SK-N-SH treated with all-trans-retinoic acid at 6 μM for 48 hours (cell line): ENCODE data around the gene GNAS-AS1.

Experiments used
- ATAC-seq: fragments of 200-7000 bp; cut with Tn5 transposase; 3 replicates; pipeline ENCODE4 v1.9.1; 2020; ENCODE audit warnings: mild to moderate bottlenecking, moderate library complexity
- ARNTL ChIP-seq: fragments of 450-650 bp; formaldehyde crosslinking; IDR thresholded peaks from 2 replicates; pipeline ENCODE4 v1.5.0; 2020; ENCODE audit warnings: low read depth, mild to moderate bottlenecking, moderate library complexity, borderline replicate concordance
- BACH2 ChIP-seq: fragments of 250-450 bp; sonication (Bioruptor Pico); IDR thresholded peaks from 2 replicates; pipeline ENCODE4 v1.9.0; 2021; ENCODE audit warnings: mild to moderate bottlenecking, borderline replicate concordance
- CREB5 ChIP-seq: fragments of 250-450 bp; sonication (Bioruptor Pico); IDR thresholded peaks from 2 replicates; pipeline ENCODE4 v1.5.1; 2020; ENCODE audit warnings: low read depth, mild to moderate bottlenecking, moderate library complexity
- CSDC2 ChIP-seq: fragments of 250-450 bp; sonication (Bioruptor Pico); IDR thresholded peaks from 2 replicates; pipeline ENCODE4 v1.5.0; 2020; ENCODE audit warnings: mild to moderate bottlenecking, moderate library complexity
- CSRNP3 ChIP-seq: fragments of 250-450 bp; sonication (Bioruptor Pico); IDR thresholded peaks from 2 replicates; pipeline ENCODE4 v1.5.1; 2021; ENCODE audit warnings: mild to moderate bottlenecking, moderate library complexity
- ESRRG ChIP-seq: fragments of 250-450 bp; sonication (Bioruptor Pico); IDR thresholded peaks from 2 replicates; pipeline ENCODE4 v1.6.1; 2021; ENCODE audit warnings: mild to moderate bottlenecking
- GLIS3 ChIP-seq: fragments of 250-450 bp; sonication (Bioruptor Pico); IDR thresholded peaks from 2 replicates; pipeline ENCODE4 v1.5.0; 2020; ENCODE audit warnings: mild to moderate bottlenecking, moderate library complexity
- ISL1 ChIP-seq: fragments of 250-450 bp; sonication (Bioruptor Pico); IDR thresholded peaks from 2 replicates; pipeline ENCODE4 v2.1.2; 2022; ENCODE audit warnings: mild to moderate bottlenecking, moderate library complexity
- OSR1 ChIP-seq: fragments of 250-450 bp; sonication (Bioruptor Pico); IDR thresholded peaks from 2 replicates; pipeline ENCODE4 v1.8.0; 2022; ENCODE audit warnings: moderate library complexity, mild to moderate bottlenecking, inconsistent platforms
- PATZ1 ChIP-seq: fragments of 250-450 bp; sonication (Bioruptor Pico); IDR thresholded peaks from 2 replicates; pipeline ENCODE4 v1.8.0; 2020; ENCODE audit warnings: mild to moderate bottlenecking, moderate library complexity, borderline replicate concordance
- POU6F1 ChIP-seq: fragments of 250-450 bp; sonication (Bioruptor Pico); IDR thresholded peaks from 2 replicates; pipeline ENCODE4 v1.8.0; 2021; ENCODE audit warnings: low read depth, mild to moderate bottlenecking, moderate library complexity, borderline replicate concordance
- PPARA ChIP-seq: fragments of 250-450 bp; sonication (Bioruptor Pico); IDR thresholded peaks from 2 replicates; pipeline ENCODE4 v1.5.0; 2020; ENCODE audit warnings: mild to moderate bottlenecking, borderline replicate concordance
- RARB ChIP-seq: fragments of 250-450 bp; sonication (Bioruptor Pico); IDR thresholded peaks from 2 replicates; pipeline ENCODE4 v1.8.0; 2021; ENCODE audit warnings: mild to moderate bottlenecking, moderate library complexity
- SNAI2 ChIP-seq: fragments of 250-450 bp; sonication (Bioruptor Pico); IDR thresholded peaks from 2 replicates; pipeline ENCODE4 v1.5.0; 2020; ENCODE audit warnings: mild to moderate bottlenecking, moderate library complexity
- TCF4 ChIP-seq: fragments of 250-450 bp; sonication (Bioruptor Pico); IDR thresholded peaks from 2 replicates; pipeline ENCODE4 v1.8.0; 2021; ENCODE audit warnings: mild to moderate bottlenecking, moderate library complexity, borderline replicate concordance
- TOX ChIP-seq: fragments of 250-450 bp; sonication (Bioruptor Pico); IDR thresholded peaks from 2 replicates; pipeline ENCODE4 v1.8.0; 2021; ENCODE audit warnings: mild to moderate bottlenecking, moderate library complexity, borderline replicate concordance
- TSHZ2 ChIP-seq: fragments of 250-450 bp; sonication (Bioruptor Pico); IDR thresholded peaks from 2 replicates; pipeline ENCODE4 v1.5.0; 2020; ENCODE audit warnings: mild to moderate bottlenecking, moderate library complexity
- ZC3H10 ChIP-seq: fragments of 250-450 bp; sonication (Bioruptor Pico); IDR thresholded peaks from 2 replicates; pipeline ENCODE4 v1.5.1; 2021; ENCODE audit warnings: mild to moderate bottlenecking, moderate library complexity
- ZFP30 ChIP-seq: fragments of 450-650 bp; formaldehyde crosslinking; IDR thresholded peaks from 2 replicates; pipeline ENCODE4 v1.5.0; 2022; ENCODE audit warnings: mild to moderate bottlenecking, moderate library complexity
- ZNF565 ChIP-seq: fragments of 450-650 bp; formaldehyde crosslinking; conservative IDR thresholded peaks from 2 replicates; pipeline ENCODE4 v1.5.0; 2020; ENCODE audit warnings: low read depth, mild to moderate bottlenecking, moderate library complexity
- ZNF70 ChIP-seq: fragments of 450-650 bp; formaldehyde crosslinking; IDR thresholded peaks from 2 replicates; pipeline ENCODE4 v1.5.0; 2020; ENCODE audit warnings: mild to moderate bottlenecking, moderate library complexity

The GNAS-AS1 gene

GRCh38 chr20:58855506-58856389 is 5.0 kb upstream of the GNAS-AS1 start:
- no peak for ATAC-seq
- TF ChIP-seq OSR1 (no peak), CREB5 (CRISPR knock-in tag) (no peak)

GRCh38 chr20:58854638-58855471 is 4.2 kb upstream of the GNAS-AS1 start:
- peak; percentile 18 for ATAC-seq
- TF ChIP-seq TCF4 (CRISPR knock-in tag) (no peak), TOX (no peak), SNAI2 (CRISPR knock-in tag) (no peak), RARB (CRISPR knock-in tag) (no peak)

- TF ChIP-seq ZNF70 = no peak
- no peak for TF ChIP-seq TOX
- no peak for TF ChIP-seq POU6F1 (CRISPR knock-in tag)
- no peak for TF ChIP-seq RARB (CRISPR knock-in tag)
- no peak for TF ChIP-seq ZC3H10 (CRISPR knock-in tag)
- no peak for TF ChIP-seq ARNTL (CRISPR knock-in tag)
- no peak for TF ChIP-seq ESRRG (CRISPR knock-in tag)
- no peak for TF ChIP-seq PPARA (CRISPR knock-in tag)
- no peak for TF ChIP-seq ISL1 (CRISPR knock-in tag)
- TF ChIP-seq CSDC2 (CRISPR knock-in tag) = no peak
- TF ChIP-seq CSRNP3 (CRISPR knock-in tag) = no peak
- TF ChIP-seq CREB5 (CRISPR knock-in tag) = no peak
- TF ChIP-seq GLIS3 (CRISPR knock-in tag) = no peak
- no peak for TF ChIP-seq SNAI2 (CRISPR knock-in tag)
- no peak for TF ChIP-seq ZFP30 (CRISPR knock-in tag)
- no peak for TF ChIP-seq BACH2 (CRISPR knock-in tag)
- TF ChIP-seq OSR1 = no peak
- TF ChIP-seq ZNF565 (CRISPR knock-in tag) = no peak
- peak; percentile 12; the same call in 2 of the 3 replicates for ATAC-seq
Measured at GRCh38 chr20:58853976-58854637, 3.4 kb upstream of the GNAS-AS1 start.

GRCh38 chr20:58853466-58853865 is 2.8 kb upstream of the GNAS-AS1 start:
- ATAC-seq = no peak
- TF ChIP-seq CSDC2 (CRISPR knock-in tag) = no peak
- TF ChIP-seq TCF4 (CRISPR knock-in tag) = no peak
- TF ChIP-seq GLIS3 (CRISPR knock-in tag) = no peak
- TF ChIP-seq TSHZ2 (CRISPR knock-in tag) = no peak
- no peak for TF ChIP-seq ESRRG (CRISPR knock-in tag)
- no peak for TF ChIP-seq ZC3H10 (CRISPR knock-in tag)
- TF ChIP-seq PPARA (CRISPR knock-in tag) = no peak
- no peak for TF ChIP-seq PATZ1 (CRISPR knock-in tag)
